A549 treated with Mapracorat at 1 μM for 4 hours (cell line): ENCODE measurements around the gene ZNF273. TPM values are rescaled to one million over a fixed set of nuclear protein-coding genes. Genes with fewer than 3 reads are reported as not detected.

Experiments
- total RNA-seq: library from RNA; stranded (reverse); fragments of 200-300 nt; extraction: Qiagen RNA extraction; gene quantifications from 5 replicates; pipeline ENCODE4 v1.2.3, GENCODE V29; 2022

ZNF273 gene
- total RNA-seq, result 1.8 to 2.8 TPM (median 2.2 TPM) in 5 replicates

DNA sequence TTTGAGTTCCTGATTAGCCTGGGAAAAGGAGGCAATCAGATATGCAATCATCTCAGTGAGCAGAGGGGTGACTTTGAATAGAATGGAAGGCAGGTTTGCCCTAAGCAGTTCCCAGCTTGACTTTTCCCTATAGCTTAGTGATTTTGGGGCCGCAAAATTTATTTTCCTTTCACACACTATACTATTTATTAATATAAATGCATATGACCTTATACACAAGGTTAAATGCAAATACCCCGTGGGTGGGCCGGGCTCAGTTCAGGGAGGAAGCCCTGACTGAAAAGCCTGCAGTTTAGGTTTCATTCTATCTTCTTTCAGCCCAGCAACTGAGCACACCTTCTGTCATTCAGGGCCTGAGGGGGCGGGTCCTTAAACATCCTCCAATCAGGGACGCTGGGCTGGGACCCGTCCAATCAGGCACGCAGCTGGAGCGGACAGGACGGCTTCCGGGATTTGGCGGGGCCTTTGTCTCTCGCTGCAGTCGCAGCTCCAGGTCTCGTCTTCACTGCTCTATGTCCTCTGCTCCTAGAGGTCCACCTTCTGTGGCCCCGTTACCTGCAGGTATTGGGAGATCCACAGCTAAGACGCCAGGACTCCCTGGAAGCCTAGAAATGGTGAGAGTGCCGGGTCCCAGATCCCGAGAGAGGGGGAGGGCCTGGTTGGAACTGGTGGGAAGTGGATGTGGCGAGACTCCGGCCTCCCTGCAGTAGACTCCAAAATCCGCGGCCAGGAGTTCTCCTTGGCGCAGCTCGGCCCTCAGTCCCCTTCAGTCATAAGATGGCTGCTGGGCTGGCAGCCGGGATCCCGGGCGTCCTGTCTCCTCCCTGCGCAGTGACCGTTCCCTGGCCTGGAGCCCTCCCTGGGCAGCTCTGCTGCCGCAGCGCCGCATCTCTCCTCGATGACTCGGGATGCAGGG lies at the start of gene ZNF273:
TSS of gene ZNF273 (plus strand) at position 468 of the 916 bp plus-strand sequence. CDS start at position 513, 45 bp downstream.

Other genes starting within 250 kb of the ZNF273 start
- gene ZNF107, start 237.1 kb upstream of the ZNF273 start, total RNA-seq, result 2.3 to 3.0 TPM (median 2.4 TPM) in 5 replicates
- gene ZNF138, start 108.8 kb upstream of the ZNF273 start, total RNA-seq, result 2.4 to 3.5 TPM (median 2.7 TPM) in 5 replicates
- gene ZNF117, start 87.8 kb downstream of the ZNF273 start, total RNA-seq, result 0.08 to 0.34 TPM (median 0.23 TPM) in 5 replicates
- 2.8 to 5.1 TPM (median 3.3 TPM) in 5 replicates for gene ERV3-1, start 103.4 kb downstream of the ZNF273 start, total RNA-seq